ENCODE measurements around the gene LRP8.
A peak's percentile ranks its signal among the peaks of the same experiment; 100 is the strongest.

Gene LRP8

GRCh38 chr1:53196485-53197290 is 131.2 kb downstream of the LRP8 start, which contains the start of gene CPT2:
CPT2 (plus strand) TSS chr1:53196824; CDS start chr1:53196944, 120 bp downstream.
- Histone ChIP-seq H3K36me3 (replicated peaks in 1 of 2; ENCODE audit: control insufficient read depth in 2 of 2, insufficient read depth in 2 of 2, low read length in 2 of 2) (peaks cover 4 to 12% of the 10 kb centered on the region in 2 donors), H3K79me1 (ENCODE audit: low read depth, low read length) (peaks cover 6% of the 10 kb centered on the region)

GRCh38 chr1:53196017-53196484 is 131.8 kb downstream of the LRP8 start:
- Histone ChIP-seq H3K9me3 (replicated peaks in 1 of 2; ENCODE audit: control insufficient read depth in 2 of 2, insufficient read depth in 1 of 2, low read depth in 1 of 2, low read length in 2 of 2) (no peaks in the 10 kb centered on the region), H3K4me1 (ENCODE audit: control insufficient read depth in 2 of 2, insufficient read depth in 1 of 2, low read depth in 1 of 2, low read length in 2 of 2) (peaks cover 5 to 12% of the 10 kb centered on the region in 2 donors), H3K27me3 (ENCODE audit: control insufficient read depth in 3 of 3, insufficient read depth in 3 of 3, low read depth in 1 of 3, low read length in 3 of 3) (peaks cover 0 to 6% (median 0%) of the 10 kb centered on the region in 3 experiments), H4K91ac (ENCODE audit: low read depth, low read length, poor library complexity) (no peak overlapping the region), H3K4me2 (ENCODE audit: insufficient read depth, low read length, poor library complexity, severe bottlenecking) (peak overlapping the region; percentile 88), H2AFZ (ENCODE audit: low read length) (peak overlapping the region; percentile 95), H2BK15ac (ENCODE audit: low read length) (no peak overlapping the region), H3K14ac (ENCODE audit: low read length) (no peak overlapping the region), H3K27ac (replicated peaks; ENCODE audit: low read length) (no peak overlapping the region), H2BK120ac (ENCODE audit: low read depth, low read length) (no peak overlapping the region), H2BK12ac (ENCODE audit: low read length) (no peak overlapping the region), H3K18ac (ENCODE audit: low read length) (no peak overlapping the region), H3K9ac (ENCODE audit: low read depth, low read length, poor library complexity) (no peak overlapping the region), H3K4me3 (ENCODE audit: low read length in 2 of 2) (peak overlapping the region in 1 of 2 donors; percentile 88), H3K4ac (ENCODE audit: low read length) (no peak overlapping the region), H3K79me1 (ENCODE audit: low read depth, low read length) (peaks cover 6% of the 10 kb centered on the region), H4K8ac (ENCODE audit: low read depth, low read length) (no peak overlapping the region), H2BK5ac (ENCODE audit: low read length) (no peak overlapping the region), H3K23ac (ENCODE audit: low read depth, low read length, poor library complexity) (no peak overlapping the region), H2AK5ac (ENCODE audit: low read depth, low read length) (no peak overlapping the region), H3K36me3 (replicated peaks in 1 of 2; ENCODE audit: control insufficient read depth in 2 of 2, insufficient read depth in 2 of 2, low read length in 2 of 2) (peaks cover 4 to 6% of the 10 kb centered on the region in 2 donors)
- no CpG with 5 or more reads among the region's 9 CpGs for WGBS, 2 donors (ENCODE audit: extremely low coverage in 2 of 2, insufficient read length in 2 of 2, insufficient replicate concordance in 1 of 2)
- DNase-seq (ENCODE audit: low spot score), result no peak

More at GRCh38 chr1:53196485-53197290, 131.2 kb downstream of the LRP8 start, which contains the start of gene CPT2:
- Histone ChIP-seq H2BK15ac (ENCODE audit: low read length) (no peak within 1 kb of the TSS), H3K9me3 (replicated peaks in 1 of 2; ENCODE audit: control insufficient read depth in 2 of 2, insufficient read depth in 1 of 2, low read depth in 1 of 2, low read length in 2 of 2) (no peaks in the 10 kb centered on the region), H4K8ac (ENCODE audit: low read depth, low read length) (no peak within 1 kb of the TSS), H2AK5ac (ENCODE audit: low read depth, low read length) (peak within 1 kb of the TSS; percentile 33), H2BK12ac (ENCODE audit: low read length) (no peak within 1 kb of the TSS), H3K18ac (ENCODE audit: low read length) (peak within 1 kb of the TSS; percentile 98), H3K4me3 (ENCODE audit: low read length in 2 of 2) (peak within 1 kb of the TSS; percentile 88 to 97), H3K4me2 (ENCODE audit: insufficient read depth, low read length, poor library complexity, severe bottlenecking) (peak within 1 kb of the TSS; percentile 88), H3K4me1 (ENCODE audit: control insufficient read depth in 2 of 2, insufficient read depth in 1 of 2, low read depth in 1 of 2, low read length in 2 of 2) (peaks cover 5 to 12% of the 10 kb centered on the region in 2 donors), H3K9ac (ENCODE audit: low read depth, low read length, poor library complexity) (peak within 1 kb of the TSS; percentile 98), H3K4ac (ENCODE audit: low read length) (no peak within 1 kb of the TSS), H3K27ac (replicated peaks; ENCODE audit: low read length) (no peak within 1 kb of the TSS), H2AFZ (ENCODE audit: low read length) (peak within 1 kb of the TSS; percentile 95), H3K23ac (ENCODE audit: low read depth, low read length, poor library complexity) (peak within 1 kb of the TSS; percentile 87), H3K14ac (ENCODE audit: low read length) (peak within 1 kb of the TSS; percentile 84), H4K91ac (ENCODE audit: low read depth, low read length, poor library complexity) (no peak within 1 kb of the TSS), H2BK120ac (ENCODE audit: low read depth, low read length) (no peak within 1 kb of the TSS), H3K27me3 (ENCODE audit: control insufficient read depth in 3 of 3, insufficient read depth in 3 of 3, low read depth in 1 of 3, low read length in 3 of 3) (peaks cover 0 to 6% (median 0%) of the 10 kb centered on the region in 3 experiments), H2BK5ac (ENCODE audit: low read length) (peak within 1 kb of the TSS; percentile 83)
- DNase-seq (ENCODE audit: low spot score), result peak; percentile 80
- no CpG with 5 or more reads among the region's 57 CpGs for WGBS, 2 donors (ENCODE audit: extremely low coverage in 2 of 2, insufficient read length in 2 of 2, insufficient replicate concordance in 1 of 2)

- no peak for DNase-seq (ENCODE audit: low spot score)
Measured at GRCh38 chr1:53195246-53196016, 132.4 kb downstream of the LRP8 start.

More at GRCh38 chr1:53195246-53196016, 132.4 kb downstream of the LRP8 start:
- H3K9ac ChIP-seq (ENCODE audit: low read depth, low read length, poor library complexity), result no peak overlapping the region
- no peak overlapping the region for H4K8ac ChIP-seq (ENCODE audit: low read depth, low read length)
- H4K91ac ChIP-seq (ENCODE audit: low read depth, low read length, poor library complexity), result no peak overlapping the region
- peaks cover 5 to 12% of the 10 kb centered on the region in 2 donors for H3K4me1 ChIP-seq (ENCODE audit: control insufficient read depth in 2 of 2, insufficient read depth in 1 of 2, low read depth in 1 of 2, low read length in 2 of 2)
- peaks cover 0 to 3% of the 10 kb centered on the region in 2 donors for H3K36me3 ChIP-seq (replicated peaks in 1 of 2; ENCODE audit: control insufficient read depth in 2 of 2, insufficient read depth in 2 of 2, low read length in 2 of 2)
- H2BK12ac ChIP-seq (ENCODE audit: low read length), result no peak overlapping the region
- no peak overlapping the region for H2AK5ac ChIP-seq (ENCODE audit: low read depth, low read length)
- no peak overlapping the region for H3K18ac ChIP-seq (ENCODE audit: low read length)
- no peak overlapping the region for H3K4me2 ChIP-seq (ENCODE audit: insufficient read depth, low read length, poor library complexity, severe bottlenecking)
- H3K27ac ChIP-seq (replicated peaks; ENCODE audit: low read length), result no peak overlapping the region
- H3K4me3 ChIP-seq (ENCODE audit: low read length in 2 of 2), result no peak overlapping the region
- no peaks in the 10 kb centered on the region for H3K9me3 ChIP-seq (replicated peaks in 1 of 2; ENCODE audit: control insufficient read depth in 2 of 2, insufficient read depth in 1 of 2, low read depth in 1 of 2, low read length in 2 of 2)
- H3K4ac ChIP-seq (ENCODE audit: low read length), result no peak overlapping the region
- peaks cover 0 to 6% (median 0%) of the 10 kb centered on the region in 3 experiments for H3K27me3 ChIP-seq (ENCODE audit: control insufficient read depth in 3 of 3, insufficient read depth in 3 of 3, low read depth in 1 of 3, low read length in 3 of 3)
- WGBS, 2 donors (ENCODE audit: extremely low coverage in 2 of 2, insufficient read length in 2 of 2, insufficient replicate concordance in 1 of 2), result no CpG with 5 or more reads among the region's 11 CpGs
- no peak overlapping the region for H2BK120ac ChIP-seq (ENCODE audit: low read depth, low read length)
- H2AFZ ChIP-seq (ENCODE audit: low read length), result peak overlapping the region; percentile 95
- H3K14ac ChIP-seq (ENCODE audit: low read length), result no peak overlapping the region
- H2BK5ac ChIP-seq (ENCODE audit: low read length), result no peak overlapping the region
- peaks cover 6% of the 10 kb centered on the region for H3K79me1 ChIP-seq (ENCODE audit: low read depth, low read length)
- H3K23ac ChIP-seq (ENCODE audit: low read depth, low read length, poor library complexity), result no peak overlapping the region
- no peak overlapping the region for H2BK15ac ChIP-seq (ENCODE audit: low read length)

Measured in neuronal stem cell (in vitro differentiated cells).